ENCODE measurements around the gene MPZ.
"Not testable (repeated sequence)": the region's sequence is repeated elsewhere in the genome, so short reads cannot be mapped to it uniquely, and the experiment has no call there.

The MPZ gene

DNA sequence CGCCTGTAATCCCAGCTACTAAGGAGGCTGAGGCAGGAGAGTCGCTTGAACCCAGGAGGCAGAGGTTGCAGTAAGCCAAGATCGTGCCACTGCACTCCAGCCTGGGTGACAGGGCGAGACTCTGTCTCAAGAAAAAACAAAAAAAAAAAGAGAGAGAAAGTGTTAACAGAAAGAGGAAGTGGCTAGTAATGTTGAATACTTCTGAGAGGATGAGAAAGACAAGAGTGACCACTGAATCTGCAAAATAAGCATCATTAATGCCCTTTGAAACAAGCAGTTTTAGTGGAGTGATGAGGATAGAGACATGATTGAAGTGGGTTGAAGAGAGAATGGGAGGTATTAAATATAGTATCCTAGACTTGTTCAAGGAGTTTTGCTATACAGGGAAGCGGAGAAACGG, 11.7 kb downstream of the MPZ start:
- no peak for DNase-seq

DNA sequence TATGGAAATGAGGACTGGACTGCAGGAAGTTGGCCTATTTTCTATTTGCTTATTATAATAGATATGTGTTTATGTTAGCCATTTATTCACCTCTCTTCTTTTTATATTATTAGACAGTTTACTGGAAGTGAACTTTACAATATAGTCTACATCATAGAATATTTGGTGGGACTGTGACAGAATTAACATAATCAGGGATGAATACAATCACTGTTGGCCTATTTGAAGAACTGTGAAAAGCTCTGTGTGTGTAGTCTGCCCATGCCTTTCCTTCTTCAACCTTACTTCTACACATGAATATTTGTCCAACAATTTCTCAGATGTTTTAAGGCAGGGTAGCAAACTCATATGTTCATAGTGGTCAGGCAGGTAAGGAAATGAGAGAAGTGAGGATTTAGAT, 12.4 kb downstream of the MPZ start:
- DNase-seq: no peak

DNA sequence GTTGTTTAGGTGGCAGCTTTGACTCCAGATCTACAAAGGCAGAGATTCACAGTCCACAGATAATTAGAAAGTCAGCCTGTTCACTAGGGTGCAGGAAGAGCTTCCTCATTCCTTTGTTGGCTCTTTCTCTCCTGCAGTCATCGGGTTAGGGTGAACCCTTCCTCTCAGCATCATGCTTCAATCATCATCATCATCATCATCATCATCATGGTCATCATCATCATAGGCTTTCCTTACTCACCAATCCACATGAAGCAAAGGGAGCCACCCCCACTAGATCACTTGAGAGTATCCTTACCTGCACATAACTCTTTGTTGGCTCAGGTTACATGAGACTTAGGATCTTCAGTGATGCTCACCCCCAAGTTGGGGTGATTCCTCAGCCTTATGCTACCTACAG, 19.0 kb downstream of the MPZ start:
- no peak for DNase-seq

DNA sequence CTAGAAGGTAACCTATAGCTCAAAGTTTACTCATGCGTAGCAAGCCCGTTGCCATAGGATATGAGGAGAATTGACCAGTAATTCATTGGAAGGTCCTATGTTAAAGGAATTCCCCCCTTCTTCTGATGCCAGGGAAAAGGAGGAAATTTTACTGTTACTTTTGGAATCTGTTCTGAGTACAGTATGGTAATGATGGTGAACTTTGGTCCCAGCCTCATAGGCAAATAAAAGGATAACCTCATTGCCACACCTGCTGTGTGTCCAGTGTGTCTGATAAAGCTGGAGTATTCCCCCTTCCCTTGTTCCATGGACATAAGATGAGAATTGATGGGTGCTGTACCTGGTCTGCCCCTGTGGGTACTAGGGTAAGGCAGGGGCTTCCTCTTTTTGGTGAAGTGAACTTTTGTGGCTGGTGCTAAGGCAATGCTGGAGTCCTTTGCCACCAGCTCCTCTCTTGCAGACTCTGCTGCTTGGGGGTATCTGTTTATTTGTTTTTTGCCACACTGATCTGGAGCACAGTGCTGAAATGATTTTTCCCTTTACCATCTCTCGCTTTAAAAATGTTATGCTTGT, 22.2 kb downstream of the MPZ start:
- no peak for DNase-seq

GRCh38 chr1:161285521-161285920, 24.2 kb downstream of the MPZ start:
- no peak for DNase-seq

- DNase-seq: no peak
These were observed 24.7 kb downstream of the MPZ start for GRCh38 chr1:161285113-161285512.

DNA sequence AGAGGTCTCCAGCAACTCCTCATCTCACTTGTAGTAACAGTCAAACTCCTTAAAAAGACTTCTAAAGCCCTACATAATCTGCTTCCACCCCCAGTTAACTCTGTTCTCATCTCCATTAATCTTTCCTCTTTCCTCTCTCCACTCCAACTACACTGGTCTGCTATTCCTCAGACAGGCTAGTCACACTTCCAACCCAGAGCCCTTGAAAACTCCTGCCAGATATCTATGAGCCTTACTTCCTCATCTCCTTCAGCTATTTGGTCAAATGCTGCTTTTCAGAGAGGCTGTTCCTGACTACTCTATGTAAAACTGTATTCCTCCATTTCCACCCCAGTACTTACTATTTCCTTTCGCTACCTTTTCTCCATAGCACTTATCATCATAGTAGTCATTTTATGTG, 26.8 kb downstream of the MPZ start:
- DNase-seq: no peak

GRCh38 chr1:161274874-161275273, 34.9 kb downstream of the MPZ start:
- DNase-seq: no peak

DNA sequence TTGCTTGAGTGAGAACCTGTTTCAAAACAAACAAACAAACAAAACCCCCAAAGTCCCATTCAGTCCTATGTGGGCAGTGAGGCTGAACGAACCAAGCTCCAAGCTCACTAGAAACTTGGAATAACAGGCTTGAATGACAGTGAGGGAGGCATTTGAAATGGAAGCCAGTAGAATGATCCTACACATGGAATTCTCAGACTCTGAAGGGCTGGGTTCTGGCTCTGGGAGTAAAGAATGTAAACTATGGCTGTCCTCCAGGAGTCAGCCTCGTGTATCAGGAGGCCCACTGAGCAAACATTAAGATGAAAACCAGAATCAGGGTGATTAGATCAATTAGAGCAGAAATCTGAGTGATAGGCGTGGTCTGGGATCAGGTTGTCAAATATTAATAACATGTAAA, 36.4 kb downstream of the MPZ start:
- no peak for DNase-seq

DNA sequence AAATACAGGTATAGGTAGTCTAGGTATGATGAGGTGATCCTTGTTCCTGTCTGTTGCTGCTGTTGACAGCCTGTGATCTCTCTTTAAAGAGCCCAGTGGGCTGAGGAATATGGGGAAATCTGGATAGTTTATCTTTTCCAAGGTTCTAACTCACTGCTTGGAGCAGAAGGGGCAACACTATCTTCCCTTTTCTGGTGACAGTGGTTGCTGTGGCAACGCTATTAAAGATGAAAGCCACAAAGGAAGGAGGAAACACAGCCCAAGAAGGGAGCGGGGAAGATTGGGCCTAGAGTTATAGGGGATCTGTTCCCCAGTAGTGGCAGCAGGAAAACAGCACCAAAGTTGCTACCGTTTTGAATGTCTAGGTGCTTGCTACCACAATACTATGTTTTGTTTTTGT, 42.4 kb downstream of the MPZ start:
- DNase-seq: no peak

DNA sequence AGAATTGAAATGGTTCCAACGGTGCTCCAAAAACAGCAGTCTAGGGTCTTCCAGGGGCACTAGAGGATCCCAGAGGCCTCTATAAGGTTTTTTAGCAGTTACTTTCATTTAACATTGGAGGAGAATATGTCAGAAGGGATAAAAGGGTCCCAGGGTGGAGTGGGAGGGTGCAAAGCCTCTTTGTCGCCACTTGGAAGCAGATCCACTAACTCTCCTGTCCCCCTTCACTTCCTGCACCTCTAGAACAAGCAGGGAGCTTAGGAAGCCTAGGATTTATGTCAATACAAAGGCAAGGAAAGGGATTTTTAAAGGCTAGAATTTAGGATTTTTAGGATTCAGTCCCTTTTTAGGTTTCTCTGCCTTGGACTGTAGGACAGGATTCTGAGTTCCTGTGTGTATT, 42.9 kb downstream of the MPZ start:
- no peak for DNase-seq

- DNase-seq: no peak
These were observed 43.6 kb downstream of the MPZ start for GRCh38 chr1:161266202-161266601.

DNA sequence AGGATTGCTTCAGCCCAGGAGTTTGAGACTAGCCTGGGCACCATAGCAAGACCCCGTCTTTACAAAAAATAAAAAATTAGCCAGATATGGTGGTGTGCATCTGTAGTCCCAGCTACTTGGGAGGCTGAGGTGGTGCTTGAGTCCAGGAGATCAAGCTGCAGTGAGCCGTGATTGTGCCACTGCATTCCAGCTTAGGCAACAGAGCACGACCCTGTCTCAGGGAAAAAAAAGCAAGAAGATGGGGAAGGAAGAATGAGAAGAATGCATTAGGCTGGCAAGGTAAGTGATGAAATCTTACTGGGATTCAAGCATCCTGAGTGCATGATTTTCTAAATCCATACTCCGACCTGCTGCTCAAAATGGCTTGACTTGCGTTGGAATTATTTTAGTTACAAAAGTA, 44.5 kb downstream of the MPZ start:
- DNase-seq: no peak

DNA sequence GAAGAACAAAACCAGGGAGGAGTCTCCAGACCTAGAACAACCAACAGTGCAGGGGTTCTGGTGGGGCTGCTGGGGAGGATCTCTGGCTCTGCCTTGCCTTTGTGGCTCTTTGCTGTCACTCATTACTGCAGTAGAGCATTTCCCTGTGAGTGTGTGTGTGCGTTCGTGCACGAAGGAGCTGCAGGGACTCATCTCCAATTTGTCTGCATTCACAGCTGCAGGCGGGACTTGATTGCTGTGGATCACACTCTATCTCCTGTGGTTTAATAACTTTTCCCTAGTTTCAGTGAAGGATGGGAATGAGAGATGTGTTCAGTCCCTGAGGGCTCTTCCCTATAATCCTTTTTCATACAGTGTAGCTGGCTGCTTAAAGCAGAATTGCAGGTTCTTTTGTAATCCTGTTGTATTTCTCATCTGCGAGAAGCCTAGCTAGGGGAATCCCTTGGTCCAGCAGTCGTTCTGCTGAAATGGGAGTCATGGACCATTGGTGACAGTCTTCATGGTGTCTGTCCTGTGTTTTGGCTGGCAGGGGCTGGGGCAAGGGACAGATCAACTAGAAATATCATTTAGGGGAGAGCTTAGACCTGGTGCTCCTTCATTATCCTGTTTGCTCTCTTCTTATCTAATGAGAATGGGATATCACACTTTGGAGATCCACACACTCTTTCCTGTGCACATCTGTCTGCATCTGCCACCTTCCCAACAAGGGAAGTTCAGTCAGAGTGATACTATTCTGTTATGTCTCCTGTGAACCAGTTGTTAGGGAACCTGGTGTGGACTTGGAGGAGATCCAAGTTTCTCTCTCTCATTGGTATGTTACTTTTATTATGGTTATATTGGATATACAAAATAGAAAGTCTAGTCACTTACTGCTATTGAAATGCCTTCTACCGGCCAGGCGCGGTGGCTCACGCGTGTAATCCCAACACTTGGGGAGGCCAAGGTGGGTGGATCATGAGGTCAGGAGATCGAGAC, 48.2 kb downstream of the MPZ start:
- no peak for DNase-seq

GRCh38 chr1:161260376-161261260, 49.1 kb downstream of the MPZ start:
- no peak for DNase-seq

DNA sequence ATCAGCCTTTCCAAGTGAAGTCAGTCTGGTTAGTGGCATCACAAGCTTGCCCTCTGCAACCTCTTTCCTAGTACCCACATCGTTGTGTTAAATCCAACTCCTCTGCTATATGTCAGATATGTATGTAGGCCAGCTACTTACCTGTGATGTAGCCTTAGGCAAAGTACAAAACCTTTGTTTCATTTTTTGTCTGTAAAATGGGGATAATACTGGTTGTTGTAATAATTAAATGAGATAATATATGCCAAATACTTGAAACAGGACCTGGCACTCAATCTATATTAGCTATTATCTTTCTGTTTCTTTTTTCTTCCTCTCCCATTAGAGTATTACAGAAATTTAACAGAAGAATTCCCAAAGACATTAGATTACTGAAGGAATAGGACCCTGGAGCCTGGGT, 50.0 kb downstream of the MPZ start:
- DNase-seq: no peak

DNA sequence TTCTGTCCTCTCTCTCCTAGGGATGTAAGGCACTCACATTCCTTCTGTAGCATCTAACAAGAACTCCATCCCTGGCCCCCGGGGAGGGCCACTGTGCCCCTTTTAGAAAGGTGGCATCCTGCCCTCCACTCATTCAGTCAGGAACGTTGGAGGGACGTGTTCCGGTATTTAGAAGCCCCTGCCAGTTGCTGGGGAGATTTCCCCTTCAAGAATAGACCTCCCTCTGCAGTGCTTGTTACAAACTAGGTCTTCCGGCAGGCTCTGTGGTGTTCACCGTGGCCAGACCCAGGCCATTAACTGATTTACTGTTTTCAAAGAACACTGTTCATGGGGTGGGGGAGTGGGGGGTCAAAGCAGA, 50.4 kb downstream of the MPZ start:
- DNase-seq: no peak

DNA sequence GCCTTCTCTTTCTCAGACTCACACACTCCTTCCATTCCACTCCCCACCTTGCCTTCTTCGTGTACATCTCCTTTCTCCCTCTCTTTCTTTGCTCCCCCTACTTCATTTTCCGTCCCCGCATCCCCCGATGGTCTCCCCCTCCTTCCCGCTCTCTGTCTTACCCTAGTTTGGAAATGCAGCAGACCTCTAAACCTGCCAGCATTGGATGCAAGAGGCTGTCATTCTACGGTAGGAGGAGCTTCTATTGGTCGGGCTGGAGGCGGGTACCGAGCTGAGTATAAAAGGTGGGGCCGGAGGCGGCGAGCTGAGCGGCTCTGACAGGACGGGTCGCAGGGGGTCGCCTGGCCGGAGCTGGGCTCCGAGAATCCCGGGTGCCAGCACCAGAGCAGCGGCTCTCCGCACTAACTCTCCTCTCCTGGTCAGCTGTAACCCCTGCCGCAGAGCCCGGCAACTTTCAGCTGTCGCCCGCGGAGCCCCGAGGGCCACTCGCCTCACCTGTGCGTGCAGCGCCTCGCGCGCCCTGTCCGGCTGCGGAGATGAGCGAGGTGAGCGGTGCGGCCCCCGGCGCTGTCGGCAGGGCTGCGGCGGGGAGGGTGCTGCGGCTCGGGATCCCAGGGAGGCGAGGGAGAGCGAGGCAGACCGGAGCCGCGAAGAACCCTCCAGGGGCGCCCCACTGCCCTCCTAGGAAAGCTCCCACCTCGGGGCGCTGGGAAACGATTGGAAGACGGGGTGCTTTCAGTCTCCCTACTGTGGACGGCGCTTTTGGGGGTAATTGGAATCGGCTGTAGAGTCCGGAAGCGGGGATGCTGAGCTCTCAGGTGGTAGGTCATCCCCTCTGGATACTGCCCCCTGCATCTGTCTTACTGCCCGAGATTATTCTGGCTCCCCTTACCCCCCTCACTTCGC, 51.1 kb downstream of the MPZ start, which contains the start of gene PCP4L1:
Gene PCP4L1, plus strand, starts transcription at position 307 of the 906 bp plus-strand sequence. Its CDS starts 230 bp downstream, at position 537.
- DNase-seq: no peak

- not testable (repeated sequence) for DNase-seq
These were observed 52.7 kb downstream of the MPZ start for GRCh38 chr1:161257109-161257508.

DNA sequence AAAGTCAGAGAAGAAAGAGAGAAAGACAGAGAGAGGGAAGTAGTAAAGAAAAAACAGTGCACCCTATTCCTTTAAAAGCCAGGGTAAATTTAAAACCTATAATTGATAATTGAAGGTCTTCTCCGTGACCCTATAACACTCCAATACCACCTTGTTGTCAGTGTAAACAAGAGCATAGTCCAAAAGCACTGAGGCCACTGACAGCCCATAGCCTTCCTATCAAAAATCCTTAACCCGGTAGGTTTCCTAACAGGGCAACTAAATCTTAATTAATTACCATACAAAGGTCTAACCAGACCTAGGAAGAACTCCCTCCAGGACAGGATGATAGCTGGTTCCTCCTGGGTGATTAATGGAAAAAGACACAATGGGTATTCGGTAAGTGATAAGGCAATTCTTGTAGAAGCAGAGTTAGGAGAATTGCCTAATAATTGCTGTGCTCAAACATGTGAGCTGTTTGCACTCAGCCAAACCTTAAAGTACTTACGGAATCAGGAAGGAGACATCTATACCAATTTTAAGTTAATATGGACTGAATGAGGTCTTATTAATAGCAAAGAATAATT, 53.7 kb downstream of the MPZ start:
- not testable (repeated sequence) for DNase-seq

DNA sequence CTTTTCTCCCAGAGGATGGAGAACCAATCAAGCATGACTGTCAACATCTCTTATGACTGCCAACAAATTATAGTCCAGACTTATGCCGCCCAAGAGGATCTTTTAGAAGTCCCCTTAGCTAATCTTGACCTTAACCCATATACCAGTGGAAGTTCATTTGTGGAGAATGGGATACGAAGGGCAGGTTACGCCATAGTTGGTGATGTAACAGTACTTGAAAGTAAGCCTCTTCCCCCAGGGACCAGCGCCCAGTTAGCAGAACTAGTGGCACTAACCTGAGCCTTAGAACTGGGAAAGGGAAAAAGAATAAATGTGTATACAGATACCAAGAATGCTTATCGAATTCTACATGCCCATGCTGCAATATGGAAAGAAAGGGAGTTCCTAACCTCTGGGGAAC, 54.5 kb downstream of the MPZ start:
- DNase-seq: not testable (repeated sequence)

Data from amniotic stem cell (primary cell).